ENCODE data around the gene BRD3OS.

BRD3OS gene

DNA sequence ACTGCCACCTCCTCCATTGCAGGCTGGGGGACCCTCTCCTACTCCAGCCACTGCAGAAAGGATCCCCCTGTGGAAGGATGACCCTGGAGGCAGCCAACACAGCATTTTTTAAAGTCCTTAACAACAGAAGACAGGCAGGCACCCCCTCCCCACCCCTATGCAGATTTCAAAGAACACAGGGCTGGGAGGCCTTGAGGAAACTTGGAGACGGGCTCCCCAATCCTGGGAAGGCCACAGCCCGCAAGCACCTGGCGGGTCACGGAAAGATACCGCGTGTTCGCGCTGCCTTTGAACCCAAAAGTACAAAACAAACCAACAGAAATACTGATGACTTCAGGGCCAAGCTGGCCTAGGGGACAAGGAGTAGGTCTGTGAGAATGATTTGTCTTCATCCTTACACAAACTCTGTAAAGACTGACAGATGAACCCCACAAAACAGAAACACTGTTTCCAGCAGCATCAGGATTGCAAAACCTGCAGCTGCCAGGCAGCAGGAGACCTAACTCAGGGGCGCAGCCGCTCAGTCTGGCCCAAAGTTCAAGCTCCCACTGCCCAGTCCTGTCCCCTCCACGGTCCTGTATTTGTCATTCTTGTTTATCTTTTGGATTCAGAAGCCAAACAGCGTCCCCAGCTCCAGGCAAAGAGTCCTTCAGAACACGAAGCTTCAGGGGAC, 46.9 kb upstream of the BRD3OS start:
- H3K4me3 ChIP-seq (ENCODE audit: low read depth, low read length): no peak overlapping the region
- no peak for DNase-seq (ENCODE audit: low read depth)
- no peak for TF ChIP-seq MYC (IDR thresholded peaks at IDR 0.05; ENCODE audit: low read depth, low read length)
- no peak for TF ChIP-seq POLR2A (IDR thresholded peaks at IDR 0.05; ENCODE audit: extremely low read depth, insufficient read length)
- TF ChIP-seq, protein P1, sequence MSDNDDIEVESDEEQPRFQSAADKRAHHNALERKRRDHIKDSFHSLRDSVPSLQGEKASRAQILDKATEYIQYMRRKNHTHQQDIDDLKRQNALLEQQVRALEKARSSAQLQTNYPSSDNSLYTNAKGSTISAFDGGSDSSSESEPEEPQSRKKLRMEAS (IDR thresholded peaks at IDR 0.05; ENCODE audit: low read depth, low read length): no peak
- TF ChIP-seq, protein P2, sequence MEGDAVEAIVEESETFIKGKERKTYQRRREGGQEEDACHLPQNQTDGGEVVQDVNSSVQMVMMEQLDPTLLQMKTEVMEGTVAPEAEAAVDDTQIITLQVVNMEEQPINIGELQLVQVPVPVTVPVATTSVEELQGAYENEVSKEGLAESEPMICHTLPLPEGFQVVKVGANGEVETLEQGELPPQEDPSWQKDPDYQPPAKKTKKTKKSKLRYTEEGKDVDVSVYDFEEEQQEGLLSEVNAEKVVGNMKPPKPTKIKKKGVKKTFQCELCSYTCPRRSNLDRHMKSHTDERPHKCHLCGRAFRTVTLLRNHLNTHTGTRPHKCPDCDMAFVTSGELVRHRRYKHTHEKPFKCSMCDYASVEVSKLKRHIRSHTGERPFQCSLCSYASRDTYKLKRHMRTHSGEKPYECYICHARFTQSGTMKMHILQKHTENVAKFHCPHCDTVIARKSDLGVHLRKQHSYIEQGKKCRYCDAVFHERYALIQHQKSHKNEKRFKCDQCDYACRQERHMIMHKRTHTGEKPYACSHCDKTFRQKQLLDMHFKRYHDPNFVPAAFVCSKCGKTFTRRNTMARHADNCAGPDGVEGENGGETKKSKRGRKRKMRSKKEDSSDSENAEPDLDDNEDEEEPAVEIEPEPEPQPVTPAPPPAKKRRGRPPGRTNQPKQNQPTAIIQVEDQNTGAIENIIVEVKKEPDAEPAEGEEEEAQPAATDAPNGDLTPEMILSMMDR (IDR thresholded peaks at IDR 0.05; ENCODE audit: low read depth, low read length): no peak

DNA sequence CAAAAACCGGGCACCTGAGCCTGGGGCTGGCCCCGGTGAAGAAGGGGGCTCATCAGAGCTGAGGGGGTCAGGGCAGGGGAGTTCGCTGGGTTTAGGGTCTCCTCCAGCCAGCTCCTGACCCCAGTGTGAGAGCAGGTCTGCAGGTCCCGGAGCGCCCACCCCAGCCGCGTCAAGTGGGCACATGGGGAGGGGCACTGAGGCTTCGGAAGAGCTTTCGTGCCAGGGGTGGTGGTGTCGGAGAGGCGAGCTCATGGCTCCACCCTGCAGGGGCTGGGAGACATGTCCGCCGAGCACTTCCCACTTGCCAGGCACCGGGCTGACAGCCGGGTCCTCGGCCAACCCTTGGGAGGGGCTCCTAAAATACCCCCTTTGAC, 46.4 kb upstream of the BRD3OS start:
- TF ChIP-seq, protein P1 (IDR thresholded peaks at IDR 0.05; ENCODE audit: low read depth, low read length): no peak
- TF ChIP-seq, protein P2 (IDR thresholded peaks at IDR 0.05; ENCODE audit: low read depth, low read length): no peak
- TF ChIP-seq POLR2A (IDR thresholded peaks at IDR 0.05; ENCODE audit: extremely low read depth, insufficient read length) (no peak), MYC (IDR thresholded peaks at IDR 0.05; ENCODE audit: low read depth, low read length) (no peak)
- H3K4me3 ChIP-seq (ENCODE audit: low read depth, low read length): no peak overlapping the region
- no peak for DNase-seq (ENCODE audit: low read depth)

DNA sequence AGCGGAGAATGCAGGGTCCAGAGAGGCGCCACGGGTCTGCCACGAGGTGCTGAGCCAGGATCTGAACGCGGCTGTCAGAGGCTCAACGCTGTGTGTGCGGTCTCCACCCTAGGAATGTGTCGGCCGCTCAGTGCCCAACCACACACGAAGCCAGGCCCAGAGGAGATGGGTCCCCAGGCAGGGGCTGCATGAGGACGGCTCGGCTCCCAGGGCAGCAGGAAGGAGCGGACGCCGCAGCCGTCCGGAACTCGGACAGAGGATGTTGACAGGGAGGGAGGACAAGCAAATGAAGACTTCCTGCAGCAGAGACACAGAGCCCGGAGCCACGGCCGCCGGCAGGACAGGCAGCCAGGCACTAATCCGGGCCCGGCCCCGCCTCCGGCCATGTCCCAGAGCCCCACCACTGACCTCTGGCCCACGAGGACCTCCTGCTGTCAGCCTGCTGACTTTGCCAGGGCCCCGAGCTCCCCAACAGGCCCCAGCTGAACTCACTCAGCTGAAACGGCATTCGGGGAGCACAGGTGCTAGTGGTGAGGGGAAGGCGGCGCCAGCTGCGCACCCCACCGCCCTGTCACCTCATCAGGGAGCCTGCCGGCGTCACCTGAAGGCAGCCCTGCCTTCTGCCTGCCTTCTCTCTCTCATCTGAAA, 45.9 kb upstream of the BRD3OS start:
- no peak overlapping the region for H3K4me3 ChIP-seq (ENCODE audit: low read depth, low read length)
- DNase-seq (ENCODE audit: low read depth): no peak
- TF ChIP-seq MYC (IDR thresholded peaks at IDR 0.05; ENCODE audit: low read depth, low read length) (no peak), POLR2A (IDR thresholded peaks at IDR 0.05; ENCODE audit: extremely low read depth, insufficient read length) (no peak)
- TF ChIP-seq, protein P2 (IDR thresholded peaks at IDR 0.05; ENCODE audit: low read depth, low read length): no peak
- TF ChIP-seq, protein P1 (IDR thresholded peaks at IDR 0.05; ENCODE audit: low read depth, low read length): no peak

DNA sequence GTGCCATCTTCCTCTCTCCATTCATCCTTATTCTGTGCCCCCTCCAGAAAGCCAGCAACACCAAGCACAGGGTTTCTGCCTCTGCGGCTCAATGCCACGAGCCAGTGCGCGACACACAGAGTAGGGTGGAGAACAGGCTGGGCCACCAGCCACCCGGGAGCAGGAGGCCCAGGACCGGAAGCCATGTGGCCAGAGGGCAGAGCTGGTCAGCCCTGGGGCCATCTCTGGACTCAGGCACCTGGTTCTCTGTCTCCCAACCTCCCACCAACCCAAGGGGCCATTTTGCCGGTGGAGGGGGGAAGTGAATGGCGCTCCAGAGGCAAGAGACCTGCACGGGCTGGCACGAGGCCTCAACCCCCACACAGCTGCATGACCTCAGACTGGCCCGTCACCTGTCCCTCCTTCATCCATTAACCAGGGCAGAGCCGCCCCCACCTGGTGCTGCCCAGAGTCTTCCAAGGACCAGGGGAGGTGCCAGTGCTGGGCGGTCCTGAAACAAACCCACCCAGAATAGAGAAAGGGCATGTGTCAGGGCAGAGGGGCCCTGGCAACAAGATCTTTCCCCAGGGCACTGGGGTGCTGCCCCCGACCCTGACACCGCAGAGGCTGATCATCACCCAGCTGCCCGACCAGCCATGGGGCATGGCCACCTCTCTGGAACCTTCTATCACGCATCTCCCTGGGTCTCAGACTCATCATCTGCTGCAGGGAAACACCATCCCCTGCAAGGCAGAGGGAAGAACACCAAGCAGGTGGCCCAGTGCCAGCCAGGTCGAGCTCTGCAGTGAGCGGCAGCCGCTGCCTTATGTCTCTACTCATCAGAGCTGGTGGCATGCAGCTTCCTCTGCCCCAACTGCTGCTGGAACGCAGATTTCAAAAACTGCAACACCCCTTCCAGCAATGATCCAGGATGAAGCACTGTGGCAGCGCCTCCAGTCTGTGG, 45.1 kb upstream of the BRD3OS start:
- no peak overlapping the region for H3K4me3 ChIP-seq (ENCODE audit: low read depth, low read length)
- no peak for TF ChIP-seq MYC (IDR thresholded peaks at IDR 0.05; ENCODE audit: low read depth, low read length)
- TF ChIP-seq, protein P1 (IDR thresholded peaks at IDR 0.05; ENCODE audit: low read depth, low read length): no peak
- TF ChIP-seq, protein P2 (IDR thresholded peaks at IDR 0.05; ENCODE audit: low read depth, low read length): no peak
- TF ChIP-seq POLR2A (IDR thresholded peaks at IDR 0.05; ENCODE audit: extremely low read depth, insufficient read length): no peak
- no peak for DNase-seq (ENCODE audit: low read depth)

DNA sequence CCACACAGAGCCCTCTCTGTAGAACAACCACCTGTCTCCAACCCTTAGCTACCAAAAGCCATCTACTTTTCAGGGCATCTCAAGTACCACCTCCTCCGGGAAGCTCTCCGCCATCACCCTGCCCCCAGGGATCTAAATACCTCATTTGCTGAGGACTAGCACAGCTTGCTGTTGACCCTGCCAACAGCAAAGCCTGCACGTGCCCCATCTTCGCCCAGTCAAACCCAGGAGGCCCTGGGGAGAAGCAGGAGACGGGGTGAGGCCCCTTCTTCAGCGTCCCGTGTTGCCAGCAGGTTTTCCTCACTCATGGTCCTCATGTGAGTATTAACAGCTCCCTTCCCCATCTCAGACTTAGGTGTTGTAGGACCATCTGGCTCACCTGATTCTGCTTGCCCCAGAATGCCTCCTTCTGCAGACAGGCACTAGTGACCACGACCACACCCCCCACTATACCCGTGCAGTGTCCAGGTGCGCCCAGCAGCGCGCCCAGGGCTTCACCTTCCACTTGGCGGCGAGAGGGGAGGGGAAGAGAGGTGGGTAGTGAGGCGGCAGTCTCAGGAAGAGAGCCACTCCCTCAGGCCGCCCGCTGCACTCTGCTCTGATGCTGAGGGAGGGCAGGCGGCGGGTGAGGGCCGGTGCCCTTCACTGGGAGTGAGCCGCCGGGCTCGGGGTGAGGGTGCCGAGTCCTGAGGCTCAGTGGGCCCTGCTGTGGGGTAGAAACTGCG, 44.3 kb upstream of the BRD3OS start:
- TF ChIP-seq, protein P1 (IDR thresholded peaks at IDR 0.05; ENCODE audit: low read depth, low read length): no peak
- TF ChIP-seq POLR2A (IDR thresholded peaks at IDR 0.05; ENCODE audit: extremely low read depth, insufficient read length): no peak
- H3K4me3 ChIP-seq (ENCODE audit: low read depth, low read length): no peak overlapping the region
- DNase-seq (ENCODE audit: low read depth): no peak
